ENCODE data around the gene MTA3.

DNA sequence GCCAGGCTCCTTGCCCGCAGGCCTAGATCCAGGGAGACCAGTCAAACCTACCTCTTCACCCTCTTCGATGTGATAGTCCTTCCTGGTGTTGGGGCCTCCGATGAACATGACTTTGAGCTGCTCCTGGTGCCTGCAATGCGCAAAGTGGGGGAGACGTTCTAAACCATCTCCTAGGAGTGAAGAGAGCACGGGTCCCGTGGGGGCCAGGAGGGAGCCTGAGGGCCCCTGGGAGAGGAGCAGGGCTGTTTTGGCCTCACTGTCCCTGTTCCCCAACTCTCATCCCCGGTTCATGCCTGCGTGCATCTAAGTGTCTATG lies 220.0 kb downstream of the MTA3 start:
- TF ChIP-seq YY1 (IDR thresholded peaks at IDR 0.05; ENCODE audit: borderline replicate concordance in 1 of 3, control insufficient read depth in 1 of 3, extremely low read depth in 1 of 3, insufficient read depth in 3 of 3, insufficient read length in 1 of 3, insufficient replicate concordance in 2 of 3, low read depth in 1 of 3, low read length in 2 of 3): no peak
- no peak for TF ChIP-seq U2AF2 (optimal IDR thresholded peaks at IDR 0.05; ENCODE audit: low read depth, low read length)
- TF ChIP-seq, protein P1, sequence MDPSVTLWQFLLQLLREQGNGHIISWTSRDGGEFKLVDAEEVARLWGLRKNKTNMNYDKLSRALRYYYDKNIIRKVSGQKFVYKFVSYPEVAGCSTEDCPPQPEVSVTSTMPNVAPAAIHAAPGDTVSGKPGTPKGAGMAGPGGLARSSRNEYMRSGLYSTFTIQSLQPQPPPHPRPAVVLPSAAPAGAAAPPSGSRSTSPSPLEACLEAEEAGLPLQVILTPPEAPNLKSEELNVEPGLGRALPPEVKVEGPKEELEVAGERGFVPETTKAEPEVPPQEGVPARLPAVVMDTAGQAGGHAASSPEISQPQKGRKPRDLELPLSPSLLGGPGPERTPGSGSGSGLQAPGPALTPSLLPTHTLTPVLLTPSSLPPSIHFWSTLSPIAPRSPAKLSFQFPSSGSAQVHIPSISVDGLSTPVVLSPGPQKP (CRISPR knock-in tag; IDR thresholded peaks at IDR 0.05): no peak
- TF ChIP-seq JUNB (CRISPR knock-in tag; conservative IDR thresholded peaks at IDR 0.05): no peak
- TF ChIP-seq, protein P2, sequence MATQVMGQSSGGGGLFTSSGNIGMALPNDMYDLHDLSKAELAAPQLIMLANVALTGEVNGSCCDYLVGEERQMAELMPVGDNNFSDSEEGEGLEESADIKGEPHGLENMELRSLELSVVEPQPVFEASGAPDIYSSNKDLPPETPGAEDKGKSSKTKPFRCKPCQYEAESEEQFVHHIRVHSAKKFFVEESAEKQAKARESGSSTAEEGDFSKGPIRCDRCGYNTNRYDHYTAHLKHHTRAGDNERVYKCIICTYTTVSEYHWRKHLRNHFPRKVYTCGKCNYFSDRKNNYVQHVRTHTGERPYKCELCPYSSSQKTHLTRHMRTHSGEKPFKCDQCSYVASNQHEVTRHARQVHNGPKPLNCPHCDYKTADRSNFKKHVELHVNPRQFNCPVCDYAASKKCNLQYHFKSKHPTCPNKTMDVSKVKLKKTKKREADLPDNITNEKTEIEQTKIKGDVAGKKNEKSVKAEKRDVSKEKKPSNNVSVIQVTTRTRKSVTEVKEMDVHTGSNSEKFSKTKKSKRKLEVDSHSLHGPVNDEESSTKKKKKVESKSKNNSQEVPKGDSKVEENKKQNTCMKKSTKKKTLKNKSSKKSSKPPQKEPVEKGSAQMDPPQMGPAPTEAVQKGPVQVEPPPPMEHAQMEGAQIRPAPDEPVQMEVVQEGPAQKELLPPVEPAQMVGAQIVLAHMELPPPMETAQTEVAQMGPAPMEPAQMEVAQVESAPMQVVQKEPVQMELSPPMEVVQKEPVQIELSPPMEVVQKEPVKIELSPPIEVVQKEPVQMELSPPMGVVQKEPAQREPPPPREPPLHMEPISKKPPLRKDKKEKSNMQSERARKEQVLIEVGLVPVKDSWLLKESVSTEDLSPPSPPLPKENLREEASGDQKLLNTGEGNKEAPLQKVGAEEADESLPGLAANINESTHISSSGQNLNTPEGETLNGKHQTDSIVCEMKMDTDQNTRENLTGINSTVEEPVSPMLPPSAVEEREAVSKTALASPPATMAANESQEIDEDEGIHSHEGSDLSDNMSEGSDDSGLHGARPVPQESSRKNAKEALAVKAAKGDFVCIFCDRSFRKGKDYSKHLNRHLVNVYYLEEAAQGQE (IDR thresholded peaks at IDR 0.05; ENCODE audit: borderline replicate concordance): no peak
- TF ChIP-seq, protein P2 (CRISPR knock-in tag; IDR thresholded peaks at IDR 0.05; ENCODE audit: low read depth): no peak
- TF ChIP-seq, protein P3, sequence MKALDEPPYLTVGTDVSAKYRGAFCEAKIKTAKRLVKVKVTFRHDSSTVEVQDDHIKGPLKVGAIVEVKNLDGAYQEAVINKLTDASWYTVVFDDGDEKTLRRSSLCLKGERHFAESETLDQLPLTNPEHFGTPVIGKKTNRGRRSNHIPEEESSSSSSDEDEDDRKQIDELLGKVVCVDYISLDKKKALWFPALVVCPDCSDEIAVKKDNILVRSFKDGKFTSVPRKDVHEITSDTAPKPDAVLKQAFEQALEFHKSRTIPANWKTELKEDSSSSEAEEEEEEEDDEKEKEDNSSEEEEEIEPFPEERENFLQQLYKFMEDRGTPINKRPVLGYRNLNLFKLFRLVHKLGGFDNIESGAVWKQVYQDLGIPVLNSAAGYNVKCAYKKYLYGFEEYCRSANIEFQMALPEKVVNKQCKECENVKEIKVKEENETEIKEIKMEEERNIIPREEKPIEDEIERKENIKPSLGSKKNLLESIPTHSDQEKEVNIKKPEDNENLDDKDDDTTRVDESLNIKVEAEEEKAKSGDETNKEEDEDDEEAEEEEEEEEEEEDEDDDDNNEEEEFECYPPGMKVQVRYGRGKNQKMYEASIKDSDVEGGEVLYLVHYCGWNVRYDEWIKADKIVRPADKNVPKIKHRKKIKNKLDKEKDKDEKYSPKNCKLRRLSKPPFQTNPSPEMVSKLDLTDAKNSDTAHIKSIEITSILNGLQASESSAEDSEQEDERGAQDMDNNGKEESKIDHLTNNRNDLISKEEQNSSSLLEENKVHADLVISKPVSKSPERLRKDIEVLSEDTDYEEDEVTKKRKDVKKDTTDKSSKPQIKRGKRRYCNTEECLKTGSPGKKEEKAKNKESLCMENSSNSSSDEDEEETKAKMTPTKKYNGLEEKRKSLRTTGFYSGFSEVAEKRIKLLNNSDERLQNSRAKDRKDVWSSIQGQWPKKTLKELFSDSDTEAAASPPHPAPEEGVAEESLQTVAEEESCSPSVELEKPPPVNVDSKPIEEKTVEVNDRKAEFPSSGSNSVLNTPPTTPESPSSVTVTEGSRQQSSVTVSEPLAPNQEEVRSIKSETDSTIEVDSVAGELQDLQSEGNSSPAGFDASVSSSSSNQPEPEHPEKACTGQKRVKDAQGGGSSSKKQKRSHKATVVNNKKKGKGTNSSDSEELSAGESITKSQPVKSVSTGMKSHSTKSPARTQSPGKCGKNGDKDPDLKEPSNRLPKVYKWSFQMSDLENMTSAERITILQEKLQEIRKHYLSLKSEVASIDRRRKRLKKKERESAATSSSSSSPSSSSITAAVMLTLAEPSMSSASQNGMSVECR (CRISPR knock-in tag; IDR thresholded peaks at IDR 0.05): no peak
- TF ChIP-seq ZNF707 (CRISPR knock-in tag; conservative IDR thresholded peaks at IDR 0.05): no peak
- TF ChIP-seq, protein P4, sequence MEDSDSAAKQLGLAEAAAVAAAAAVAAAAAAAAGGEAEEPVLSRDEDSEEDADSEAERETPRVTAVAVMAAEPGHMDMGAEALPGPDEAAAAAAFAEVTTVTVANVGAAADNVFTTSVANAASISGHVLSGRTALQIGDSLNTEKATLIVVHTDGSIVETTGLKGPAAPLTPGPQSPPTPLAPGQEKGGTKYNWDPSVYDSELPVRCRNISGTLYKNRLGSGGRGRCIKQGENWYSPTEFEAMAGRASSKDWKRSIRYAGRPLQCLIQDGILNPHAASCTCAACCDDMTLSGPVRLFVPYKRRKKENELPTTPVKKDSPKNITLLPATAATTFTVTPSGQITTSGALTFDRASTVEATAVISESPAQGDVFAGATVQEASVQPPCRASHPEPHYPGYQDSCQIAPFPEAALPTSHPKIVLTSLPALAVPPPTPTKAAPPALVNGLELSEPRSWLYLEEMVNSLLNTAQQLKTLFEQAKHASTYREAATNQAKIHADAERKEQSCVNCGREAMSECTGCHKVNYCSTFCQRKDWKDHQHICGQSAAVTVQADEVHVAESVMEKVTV (CRISPR knock-in tag; IDR thresholded peaks at IDR 0.05): no peak
- TF ChIP-seq CBFA2T3 (IDR thresholded peaks at IDR 0.05): no peak
- TF ChIP-seq, protein P5, sequence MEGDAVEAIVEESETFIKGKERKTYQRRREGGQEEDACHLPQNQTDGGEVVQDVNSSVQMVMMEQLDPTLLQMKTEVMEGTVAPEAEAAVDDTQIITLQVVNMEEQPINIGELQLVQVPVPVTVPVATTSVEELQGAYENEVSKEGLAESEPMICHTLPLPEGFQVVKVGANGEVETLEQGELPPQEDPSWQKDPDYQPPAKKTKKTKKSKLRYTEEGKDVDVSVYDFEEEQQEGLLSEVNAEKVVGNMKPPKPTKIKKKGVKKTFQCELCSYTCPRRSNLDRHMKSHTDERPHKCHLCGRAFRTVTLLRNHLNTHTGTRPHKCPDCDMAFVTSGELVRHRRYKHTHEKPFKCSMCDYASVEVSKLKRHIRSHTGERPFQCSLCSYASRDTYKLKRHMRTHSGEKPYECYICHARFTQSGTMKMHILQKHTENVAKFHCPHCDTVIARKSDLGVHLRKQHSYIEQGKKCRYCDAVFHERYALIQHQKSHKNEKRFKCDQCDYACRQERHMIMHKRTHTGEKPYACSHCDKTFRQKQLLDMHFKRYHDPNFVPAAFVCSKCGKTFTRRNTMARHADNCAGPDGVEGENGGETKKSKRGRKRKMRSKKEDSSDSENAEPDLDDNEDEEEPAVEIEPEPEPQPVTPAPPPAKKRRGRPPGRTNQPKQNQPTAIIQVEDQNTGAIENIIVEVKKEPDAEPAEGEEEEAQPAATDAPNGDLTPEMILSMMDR (IDR thresholded peaks at IDR 0.05 in 2 of 3, conservative IDR thresholded peaks at IDR 0.05 in 1 of 3; ENCODE audit: insufficient read depth in 2 of 3, low read depth in 1 of 3, low read length in 3 of 3): no peak
- TF ChIP-seq SMC3 (conservative IDR thresholded peaks at IDR 0.05; ENCODE audit: insufficient read depth, low read depth, low read length): no peak

All from K562 (cell line).